KMS-11 (cell line): ENCODE data around the gene TMPRSS12.
"Not testable (repeated sequence)": the region's sequence is repeated elsewhere in the genome, so short reads cannot be mapped to it uniquely, and the experiment has no call there.

Experiments used
- H2AFZ ChIP-seq: fragments of 200-600 bp; sonication (generic); 2 replicates; pipeline ENCODE4 v1.6.1; 2016; ENCODE audit warnings: antibody characterized with exemption, mixed run types, low read depth
- H3K27ac ChIP-seq: fragments of 200-600 bp; sonication (generic); 2 replicates; pipeline ENCODE4 v1.6.1; 2016; ENCODE audit warnings: mild to moderate bottlenecking, mixed run types
- H3K27me3 ChIP-seq: fragments of 200-600 bp; sonication (generic); 2 replicates; pipeline ENCODE4 v1.6.1; 2017; ENCODE audit warnings: mild to moderate bottlenecking, low read depth, mixed run types, moderate library complexity; ENCODE audit not compliant: insufficient read depth
- H3K36me3 ChIP-seq: fragments of 200-600 bp; sonication (generic); 2 replicates; pipeline ENCODE4 v1.6.1; 2017; ENCODE audit warnings: mild to moderate bottlenecking, mixed run types; ENCODE audit not compliant: insufficient read depth
- H3K4me1 ChIP-seq: fragments of 200-600 bp; sonication (generic); 2 replicates; pipeline ENCODE4 v1.6.1; 2016; ENCODE audit warnings: mild to moderate bottlenecking, low read depth, mixed run types; ENCODE audit not compliant: poor library complexity, severe bottlenecking
- H3K4me2 ChIP-seq: fragments of 200-600 bp; sonication (generic); 2 replicates; pipeline ENCODE4 v1.7.0; 2016; ENCODE audit warnings: mild to moderate bottlenecking, mixed run types
- H3K4me3 ChIP-seq: fragments of 200-600 bp; sonication (generic); IDR thresholded peaks from 2 replicates; pipeline ENCODE4 v1.6.1; 2017; ENCODE audit warnings: low read depth, low read length, mixed read lengths; ENCODE audit not compliant: insufficient read depth
- H3K79me2 ChIP-seq: fragments of 200-600 bp; sonication (generic); 2 replicates; pipeline ENCODE4 v1.6.1; 2016; ENCODE audit warnings: low read depth, mixed run types; ENCODE audit not compliant: insufficient read depth
- H3K9ac ChIP-seq: fragments of 200-600 bp; sonication (generic); 2 replicates; pipeline ENCODE4 v1.6.1; 2016; ENCODE audit warnings: mild to moderate bottlenecking, mixed run types
- H4K20me1 ChIP-seq: fragments of 200-600 bp; sonication (generic); 2 replicates; pipeline ENCODE4 v1.6.1; 2016; ENCODE audit warnings: mild to moderate bottlenecking, mixed run types; ENCODE audit not compliant: insufficient read depth
- TF ChIP-seq, protein P1 (sequence below): fragments of 200-600 bp; sonication (generic); conservative IDR thresholded peaks from 2 replicates; pipeline ENCODE4 v1.6.1; 2017; ENCODE audit warnings: low read depth, mild to moderate bottlenecking, antibody characterized with exemption, low read length, moderate library complexity, mixed read lengths

TMPRSS12 gene

DNA sequence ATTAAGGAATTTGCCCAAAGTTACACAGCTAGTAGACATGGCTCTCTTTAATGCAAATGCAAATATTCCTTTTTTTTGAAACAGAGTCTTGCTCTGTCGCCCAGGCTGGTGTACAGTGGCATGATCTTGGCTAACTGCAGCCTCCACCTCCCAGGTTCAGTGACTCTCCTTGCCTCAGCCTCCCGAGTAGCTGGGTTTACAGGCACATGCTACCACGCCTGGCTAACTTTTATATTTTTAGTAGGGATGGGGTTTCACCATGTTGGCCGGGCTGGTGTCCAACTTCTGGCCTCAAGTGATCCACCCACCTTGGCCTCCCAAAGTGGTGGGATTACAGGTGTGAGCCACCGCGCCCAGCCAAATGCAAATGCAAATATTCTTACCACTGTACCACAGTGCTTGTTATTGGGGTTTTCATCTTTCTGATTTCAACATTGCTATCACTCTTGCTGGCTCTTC, 85.1 kb downstream of the TMPRSS12 start:
- Histone ChIP-seq H3K4me3 (no peak overlapping the region), H3K79me2 (no peaks in the 10 kb centered on the region), H3K4me2 (no peak overlapping the region), H4K20me1 (no peaks in the 10 kb centered on the region), H3K27me3 (no peaks in the 10 kb centered on the region), H3K9ac (no peak overlapping the region), H3K36me3 (no peaks in the 10 kb centered on the region), H2AFZ (no peak overlapping the region), H3K4me1 (peaks cover 52% of the 10 kb centered on the region), H3K27ac (no peak overlapping the region)
- TF ChIP-seq, protein P1, sequence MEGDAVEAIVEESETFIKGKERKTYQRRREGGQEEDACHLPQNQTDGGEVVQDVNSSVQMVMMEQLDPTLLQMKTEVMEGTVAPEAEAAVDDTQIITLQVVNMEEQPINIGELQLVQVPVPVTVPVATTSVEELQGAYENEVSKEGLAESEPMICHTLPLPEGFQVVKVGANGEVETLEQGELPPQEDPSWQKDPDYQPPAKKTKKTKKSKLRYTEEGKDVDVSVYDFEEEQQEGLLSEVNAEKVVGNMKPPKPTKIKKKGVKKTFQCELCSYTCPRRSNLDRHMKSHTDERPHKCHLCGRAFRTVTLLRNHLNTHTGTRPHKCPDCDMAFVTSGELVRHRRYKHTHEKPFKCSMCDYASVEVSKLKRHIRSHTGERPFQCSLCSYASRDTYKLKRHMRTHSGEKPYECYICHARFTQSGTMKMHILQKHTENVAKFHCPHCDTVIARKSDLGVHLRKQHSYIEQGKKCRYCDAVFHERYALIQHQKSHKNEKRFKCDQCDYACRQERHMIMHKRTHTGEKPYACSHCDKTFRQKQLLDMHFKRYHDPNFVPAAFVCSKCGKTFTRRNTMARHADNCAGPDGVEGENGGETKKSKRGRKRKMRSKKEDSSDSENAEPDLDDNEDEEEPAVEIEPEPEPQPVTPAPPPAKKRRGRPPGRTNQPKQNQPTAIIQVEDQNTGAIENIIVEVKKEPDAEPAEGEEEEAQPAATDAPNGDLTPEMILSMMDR: no peak

DNA sequence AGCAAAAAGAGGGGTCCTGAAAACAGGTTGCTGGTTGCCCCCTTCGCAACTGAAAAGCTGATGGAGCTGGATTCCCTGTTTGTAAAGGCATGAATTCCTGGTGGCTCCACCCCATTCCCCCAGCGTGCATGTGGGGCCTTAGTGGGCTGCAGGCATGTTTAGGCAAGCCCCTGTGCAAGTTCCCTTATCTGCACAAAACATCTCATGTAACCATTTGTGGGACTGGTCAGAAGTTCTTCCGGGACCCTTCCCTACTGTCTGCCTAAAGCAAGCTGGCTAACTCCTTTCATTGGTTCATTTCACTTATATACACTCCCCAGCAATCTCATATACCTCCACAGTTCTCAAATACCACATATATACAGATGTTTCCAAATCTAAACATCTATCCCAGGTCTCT, 85.7 kb downstream of the TMPRSS12 start:
- Histone ChIP-seq H3K4me3 (no peak overlapping the region), H3K4me2 (no peak overlapping the region), H3K79me2 (no peaks in the 10 kb centered on the region), H4K20me1 (no peaks in the 10 kb centered on the region), H2AFZ (no peak overlapping the region), H3K4me1 (peaks cover 48% of the 10 kb centered on the region), H3K27ac (no peak overlapping the region), H3K27me3 (no peaks in the 10 kb centered on the region), H3K36me3 (no peaks in the 10 kb centered on the region), H3K9ac (no peak overlapping the region)
- TF ChIP-seq, protein P1: no peak

DNA sequence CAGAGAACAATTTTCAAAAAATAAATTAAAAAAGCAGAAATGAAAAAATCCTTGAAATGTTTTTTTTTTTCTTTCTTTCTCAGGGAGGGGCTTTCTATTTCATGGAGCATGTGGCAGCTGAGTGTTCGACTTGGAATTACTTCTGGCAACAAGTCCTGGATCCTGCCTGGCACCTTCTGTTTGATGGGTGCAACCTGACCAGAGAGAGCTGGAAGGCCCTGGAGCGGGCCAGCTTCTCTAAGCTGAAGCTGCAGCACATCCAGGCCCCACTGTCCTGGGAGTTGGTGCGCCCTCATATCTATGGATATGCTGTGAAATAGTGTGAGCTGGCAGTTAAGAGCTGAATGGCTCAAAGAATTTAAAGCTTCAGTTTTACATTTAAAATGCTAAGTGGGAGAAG, 87.1 kb downstream of the TMPRSS12 start:
- H2AFZ ChIP-seq: no peak overlapping the region
- H4K20me1 ChIP-seq: no peaks in the 10 kb centered on the region
- no peak overlapping the region for H3K4me2 ChIP-seq
- H3K27me3 ChIP-seq: no peaks in the 10 kb centered on the region
- no peaks in the 10 kb centered on the region for H3K36me3 ChIP-seq
- H3K27ac ChIP-seq: no peak overlapping the region
- TF ChIP-seq, protein P1: no peak
- no peak overlapping the region for H3K4me3 ChIP-seq
- peaks cover 36% of the 10 kb centered on the region for H3K4me1 ChIP-seq
- H3K9ac ChIP-seq: no peak overlapping the region
- no peaks in the 10 kb centered on the region for H3K79me2 ChIP-seq

DNA sequence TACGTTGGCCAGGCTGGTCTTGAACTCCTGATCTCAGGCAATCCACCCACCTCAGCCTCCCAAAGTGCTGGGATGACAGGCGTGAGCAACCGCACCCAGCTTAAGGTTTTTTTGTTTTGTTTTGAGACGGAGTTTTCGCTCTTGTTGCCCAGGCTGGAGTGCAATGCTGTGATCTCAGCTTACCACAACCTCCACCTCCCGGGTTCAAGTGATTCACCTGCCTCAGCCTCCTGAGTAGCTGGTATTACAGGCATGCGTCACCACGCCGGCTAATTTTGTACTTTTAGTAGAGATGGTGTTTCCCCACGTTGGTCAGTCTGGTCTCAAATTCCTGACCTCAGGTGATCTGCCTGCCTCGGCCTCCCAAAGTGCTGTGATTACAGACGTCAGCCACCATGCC, 87.8 kb downstream of the TMPRSS12 start:
- H3K4me3 ChIP-seq, H3K4me2 ChIP-seq, H3K79me2 ChIP-seq, H3K9ac ChIP-seq, H3K27me3 ChIP-seq, H3K36me3 ChIP-seq, H2AFZ ChIP-seq, H4K20me1 ChIP-seq, H3K27ac ChIP-seq: not testable (repeated sequence)
- H3K4me1 ChIP-seq: peaks cover 30% of the 10 kb centered on the region

DNA sequence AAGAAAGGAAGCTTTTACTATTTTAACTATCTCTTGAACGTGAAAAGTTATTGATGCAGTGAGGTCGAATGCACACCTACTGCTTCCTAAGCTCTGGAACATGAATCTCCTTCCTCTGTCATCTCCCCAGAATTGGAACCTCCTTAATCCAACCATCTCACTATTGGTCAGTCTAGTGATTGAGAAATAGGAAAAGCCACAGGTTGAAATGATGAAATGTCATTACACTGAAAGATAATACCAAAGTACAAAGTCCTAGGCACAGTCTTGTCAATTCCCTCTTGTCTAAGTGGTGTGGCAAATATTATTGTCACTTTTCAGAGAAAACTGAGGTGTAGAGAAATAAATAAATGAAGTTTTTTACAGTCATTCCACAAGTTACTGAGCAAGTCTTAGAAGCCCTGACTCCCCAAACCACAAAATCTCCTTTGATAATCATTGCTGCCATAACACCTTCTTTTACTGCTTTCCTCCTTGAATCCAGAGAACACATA, 90.1 kb downstream of the TMPRSS12 start:
- no peak overlapping the region for H3K9ac ChIP-seq
- H3K4me2 ChIP-seq: no peak overlapping the region
- H3K4me3 ChIP-seq: no peak overlapping the region
- H3K27me3 ChIP-seq: no peaks in the 10 kb centered on the region
- peaks cover 8% of the 10 kb centered on the region for H3K4me1 ChIP-seq
- TF ChIP-seq, protein P1: no peak
- H3K36me3 ChIP-seq: no peaks in the 10 kb centered on the region
- H4K20me1 ChIP-seq: no peaks in the 10 kb centered on the region
- no peak overlapping the region for H3K27ac ChIP-seq
- H2AFZ ChIP-seq: no peak overlapping the region
- no peaks in the 10 kb centered on the region for H3K79me2 ChIP-seq
